ENCODE measurements around the gene AGO1.

DNA sequence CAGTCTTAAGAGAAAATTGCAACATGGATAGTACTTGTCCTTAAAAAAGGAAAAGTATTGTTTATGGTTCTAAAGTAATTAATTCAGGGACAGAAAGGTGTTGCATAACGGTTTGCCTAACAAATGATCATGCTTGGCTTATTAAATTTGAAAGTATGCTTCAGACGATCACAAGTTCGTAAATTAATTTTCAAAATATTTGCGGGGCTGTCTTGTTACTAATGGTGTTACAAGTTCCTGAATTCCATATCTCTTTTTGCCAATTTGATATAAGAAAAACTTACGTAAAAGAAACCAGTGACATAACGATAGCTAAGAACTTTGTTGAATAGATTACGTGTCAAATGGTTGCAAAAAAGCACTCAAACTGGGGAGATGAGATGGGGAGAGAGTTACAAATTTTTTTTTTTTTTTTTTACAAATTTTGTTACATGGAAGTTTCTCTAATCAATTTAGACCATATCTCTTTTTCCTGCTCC, 49.2 kb downstream of the AGO1 start:
- TF ChIP-seq, protein P1, sequence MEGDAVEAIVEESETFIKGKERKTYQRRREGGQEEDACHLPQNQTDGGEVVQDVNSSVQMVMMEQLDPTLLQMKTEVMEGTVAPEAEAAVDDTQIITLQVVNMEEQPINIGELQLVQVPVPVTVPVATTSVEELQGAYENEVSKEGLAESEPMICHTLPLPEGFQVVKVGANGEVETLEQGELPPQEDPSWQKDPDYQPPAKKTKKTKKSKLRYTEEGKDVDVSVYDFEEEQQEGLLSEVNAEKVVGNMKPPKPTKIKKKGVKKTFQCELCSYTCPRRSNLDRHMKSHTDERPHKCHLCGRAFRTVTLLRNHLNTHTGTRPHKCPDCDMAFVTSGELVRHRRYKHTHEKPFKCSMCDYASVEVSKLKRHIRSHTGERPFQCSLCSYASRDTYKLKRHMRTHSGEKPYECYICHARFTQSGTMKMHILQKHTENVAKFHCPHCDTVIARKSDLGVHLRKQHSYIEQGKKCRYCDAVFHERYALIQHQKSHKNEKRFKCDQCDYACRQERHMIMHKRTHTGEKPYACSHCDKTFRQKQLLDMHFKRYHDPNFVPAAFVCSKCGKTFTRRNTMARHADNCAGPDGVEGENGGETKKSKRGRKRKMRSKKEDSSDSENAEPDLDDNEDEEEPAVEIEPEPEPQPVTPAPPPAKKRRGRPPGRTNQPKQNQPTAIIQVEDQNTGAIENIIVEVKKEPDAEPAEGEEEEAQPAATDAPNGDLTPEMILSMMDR (IDR thresholded peaks at IDR 0.05 in 2 of 3, conservative IDR thresholded peaks at IDR 0.05 in 1 of 3; ENCODE audit: control insufficient read depth in 2 of 3, extremely low read depth in 1 of 3, insufficient read depth in 1 of 3, low read depth in 3 of 3, low read length in 3 of 3), result no peak
- TF ChIP-seq RFX5 (IDR thresholded peaks at IDR 0.05; ENCODE audit: low read depth, low read length), result no peak
- TF ChIP-seq MEF2B (IDR thresholded peaks at IDR 0.05; ENCODE audit: partially characterized antibody, poor library complexity, severe bottlenecking), result no peak
- TF ChIP-seq, protein P2, sequence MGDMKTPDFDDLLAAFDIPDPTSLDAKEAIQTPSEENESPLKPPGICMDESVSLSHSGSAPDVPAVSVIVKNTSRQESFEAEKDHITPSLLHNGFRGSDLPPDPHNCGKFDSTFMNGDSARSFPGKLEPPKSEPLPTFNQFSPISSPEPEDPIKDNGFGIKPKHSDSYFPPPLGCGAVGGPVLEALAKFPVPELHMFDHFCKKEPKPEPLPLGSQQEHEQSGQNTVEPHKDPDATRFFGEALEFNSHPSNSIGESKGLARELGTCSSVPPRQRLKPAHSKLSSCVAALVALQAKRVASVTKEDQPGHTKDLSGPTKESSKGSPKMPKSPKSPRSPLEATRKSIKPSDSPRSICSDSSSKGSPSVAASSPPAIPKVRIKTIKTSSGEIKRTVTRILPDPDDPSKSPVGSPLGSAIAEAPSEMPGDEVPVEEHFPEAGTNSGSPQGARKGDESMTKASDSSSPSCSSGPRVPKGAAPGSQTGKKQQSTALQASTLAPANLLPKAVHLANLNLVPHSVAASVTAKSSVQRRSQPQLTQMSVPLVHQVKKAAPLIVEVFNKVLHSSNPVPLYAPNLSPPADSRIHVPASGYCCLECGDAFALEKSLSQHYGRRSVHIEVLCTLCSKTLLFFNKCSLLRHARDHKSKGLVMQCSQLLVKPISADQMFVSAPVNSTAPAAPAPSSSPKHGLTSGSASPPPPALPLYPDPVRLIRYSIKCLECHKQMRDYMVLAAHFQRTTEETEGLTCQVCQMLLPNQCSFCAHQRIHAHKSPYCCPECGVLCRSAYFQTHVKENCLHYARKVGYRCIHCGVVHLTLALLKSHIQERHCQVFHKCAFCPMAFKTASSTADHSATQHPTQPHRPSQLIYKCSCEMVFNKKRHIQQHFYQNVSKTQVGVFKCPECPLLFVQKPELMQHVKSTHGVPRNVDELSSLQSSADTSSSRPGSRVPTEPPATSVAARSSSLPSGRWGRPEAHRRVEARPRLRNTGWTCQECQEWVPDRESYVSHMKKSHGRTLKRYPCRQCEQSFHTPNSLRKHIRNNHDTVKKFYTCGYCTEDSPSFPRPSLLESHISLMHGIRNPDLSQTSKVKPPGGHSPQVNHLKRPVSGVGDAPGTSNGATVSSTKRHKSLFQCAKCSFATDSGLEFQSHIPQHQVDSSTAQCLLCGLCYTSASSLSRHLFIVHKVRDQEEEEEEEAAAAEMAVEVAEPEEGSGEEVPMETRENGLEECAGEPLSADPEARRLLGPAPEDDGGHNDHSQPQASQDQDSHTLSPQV (IDR thresholded peaks at IDR 0.05), result no peak
- no peak for TF ChIP-seq POLR2A (IDR thresholded peaks at IDR 0.05; ENCODE audit: low read depth, low read length)
